Mammary epithelial cell (primary cell): ENCODE results near the gene KCNK1.

Experiments used
- EZH2 ChIP-seq: IDR thresholded peaks from 2 replicates; pipeline ENCODE4 v1.6.1; 2012; ENCODE audit warnings: low read length, inconsistent platforms, borderline replicate concordance
- TF ChIP-seq, protein P1 (sequence below), 2 donors: IDR thresholded peaks in 1 of 2; conservative IDR thresholded peaks in 1 of 2; 2 replicates each; pipeline ENCODE4 v1.5.1; 2011 to 2012; ENCODE audit warnings: inconsistent platforms in 2 of 2, low read length in 2 of 2, mild to moderate bottlenecking in 2 of 2, control low read depth in 1 of 2, low read depth in 1 of 2; ENCODE audit not compliant: insufficient read depth in 1 of 2; ENCODE audit errors: extremely low read depth in 1 of 2

DNA sequence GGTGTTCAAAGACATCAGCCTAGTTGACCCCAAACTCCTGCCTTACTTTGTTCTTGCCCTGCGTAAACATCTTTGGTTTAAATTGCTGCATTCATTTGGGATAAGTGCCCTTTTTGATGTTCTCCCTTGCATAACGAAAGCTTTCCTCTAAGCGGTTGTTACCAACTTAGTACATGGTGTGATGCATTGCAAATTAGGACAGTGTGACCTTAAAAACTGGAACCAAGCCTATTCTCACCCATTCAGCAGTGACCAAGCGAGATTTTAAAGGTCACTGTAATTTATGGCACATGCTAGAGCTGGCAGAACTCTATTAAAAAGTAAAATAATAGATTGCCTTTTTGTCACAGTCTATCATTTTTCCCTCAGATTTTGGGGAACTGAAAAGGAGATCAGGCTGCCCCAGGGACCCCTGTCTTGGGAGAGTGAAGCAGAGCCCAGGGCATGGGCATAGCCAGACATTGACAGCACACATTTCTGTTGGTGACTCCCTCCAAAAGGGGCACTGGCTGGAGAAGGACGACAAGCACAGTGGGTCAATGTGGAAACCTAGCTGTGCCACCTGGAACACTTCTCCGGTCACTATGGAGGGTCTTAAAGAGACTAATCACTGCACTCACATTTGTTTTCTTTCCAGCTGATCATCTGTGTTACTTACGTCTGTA is 63.9 kb downstream of the KCNK1 start:
- TF ChIP-seq, protein P1, sequence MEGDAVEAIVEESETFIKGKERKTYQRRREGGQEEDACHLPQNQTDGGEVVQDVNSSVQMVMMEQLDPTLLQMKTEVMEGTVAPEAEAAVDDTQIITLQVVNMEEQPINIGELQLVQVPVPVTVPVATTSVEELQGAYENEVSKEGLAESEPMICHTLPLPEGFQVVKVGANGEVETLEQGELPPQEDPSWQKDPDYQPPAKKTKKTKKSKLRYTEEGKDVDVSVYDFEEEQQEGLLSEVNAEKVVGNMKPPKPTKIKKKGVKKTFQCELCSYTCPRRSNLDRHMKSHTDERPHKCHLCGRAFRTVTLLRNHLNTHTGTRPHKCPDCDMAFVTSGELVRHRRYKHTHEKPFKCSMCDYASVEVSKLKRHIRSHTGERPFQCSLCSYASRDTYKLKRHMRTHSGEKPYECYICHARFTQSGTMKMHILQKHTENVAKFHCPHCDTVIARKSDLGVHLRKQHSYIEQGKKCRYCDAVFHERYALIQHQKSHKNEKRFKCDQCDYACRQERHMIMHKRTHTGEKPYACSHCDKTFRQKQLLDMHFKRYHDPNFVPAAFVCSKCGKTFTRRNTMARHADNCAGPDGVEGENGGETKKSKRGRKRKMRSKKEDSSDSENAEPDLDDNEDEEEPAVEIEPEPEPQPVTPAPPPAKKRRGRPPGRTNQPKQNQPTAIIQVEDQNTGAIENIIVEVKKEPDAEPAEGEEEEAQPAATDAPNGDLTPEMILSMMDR (conservative IDR thresholded peaks at IDR 0.05 in 1 of 2, IDR thresholded peaks at IDR 0.05 in 1 of 2; ENCODE audit: extremely low read depth in 1 of 2, insufficient read depth in 1 of 2, low read depth in 1 of 2, low read length in 2 of 2), result no peak
- TF ChIP-seq EZH2, result no peak
